ENCODE results near the gene ARSD.
A peak's percentile ranks its signal among the peaks of the same experiment; 100 is the strongest.
"Not testable (repeated sequence)": the region's sequence is repeated elsewhere in the genome, so short reads cannot be mapped to it uniquely, and the experiment has no call there.

Gene ARSD, protein sequence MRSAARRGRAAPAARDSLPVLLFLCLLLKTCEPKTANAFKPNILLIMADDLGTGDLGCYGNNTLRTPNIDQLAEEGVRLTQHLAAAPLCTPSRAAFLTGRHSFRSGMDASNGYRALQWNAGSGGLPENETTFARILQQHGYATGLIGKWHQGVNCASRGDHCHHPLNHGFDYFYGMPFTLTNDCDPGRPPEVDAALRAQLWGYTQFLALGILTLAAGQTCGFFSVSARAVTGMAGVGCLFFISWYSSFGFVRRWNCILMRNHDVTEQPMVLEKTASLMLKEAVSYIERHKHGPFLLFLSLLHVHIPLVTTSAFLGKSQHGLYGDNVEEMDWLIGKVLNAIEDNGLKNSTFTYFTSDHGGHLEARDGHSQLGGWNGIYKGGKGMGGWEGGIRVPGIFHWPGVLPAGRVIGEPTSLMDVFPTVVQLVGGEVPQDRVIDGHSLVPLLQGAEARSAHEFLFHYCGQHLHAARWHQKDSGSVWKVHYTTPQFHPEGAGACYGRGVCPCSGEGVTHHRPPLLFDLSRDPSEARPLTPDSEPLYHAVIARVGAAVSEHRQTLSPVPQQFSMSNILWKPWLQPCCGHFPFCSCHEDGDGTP

DNA sequence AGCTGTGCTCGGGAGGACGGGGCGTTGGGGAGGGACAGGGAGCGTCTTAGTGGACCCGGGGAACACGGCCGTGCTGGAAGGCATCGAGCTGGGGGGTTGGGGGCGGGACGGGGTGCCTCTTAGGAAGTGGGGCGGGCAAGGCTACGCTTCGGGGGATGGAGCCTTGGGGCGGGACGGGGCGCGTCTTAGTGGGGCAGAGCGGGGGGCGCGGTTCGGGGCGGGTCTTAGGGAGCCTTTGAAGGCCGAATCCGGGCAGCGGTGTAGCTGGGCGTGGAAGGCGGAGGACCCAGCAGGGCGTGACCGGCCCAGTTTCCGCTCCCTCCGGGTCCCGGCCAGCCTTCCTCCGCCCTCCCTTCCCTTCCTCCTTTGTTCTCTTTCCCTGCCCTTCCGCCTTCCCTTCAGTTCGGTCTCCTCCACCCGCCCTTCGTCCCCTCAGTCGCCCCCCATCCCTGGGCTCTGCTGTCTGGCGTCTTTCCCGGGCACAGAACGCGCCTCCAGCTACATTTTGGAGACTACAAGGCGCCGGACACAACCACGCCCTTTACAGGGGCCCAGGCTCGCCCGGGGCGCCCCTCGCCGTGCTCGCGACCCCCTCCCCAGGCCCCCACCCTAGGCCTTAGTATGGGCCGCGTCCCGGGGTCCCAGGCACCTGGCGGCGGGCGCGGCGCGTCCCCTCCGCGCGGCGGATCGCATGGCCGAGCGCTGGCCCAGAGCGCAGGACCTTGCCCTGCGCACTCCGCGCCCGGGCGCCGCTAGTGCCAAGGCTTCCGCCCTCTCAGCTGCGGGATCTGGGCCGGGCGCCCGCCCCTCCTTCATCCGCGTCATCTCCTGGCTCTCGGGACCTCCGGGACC, at the start of gene ARSD:
Gene ARSD (minus strand): TSS at position 757 of the 852 bp plus-strand sequence. CDS start 64 bp downstream, at position 693.
- peak; percentile 57 to 84 for DNase-seq

DNA sequence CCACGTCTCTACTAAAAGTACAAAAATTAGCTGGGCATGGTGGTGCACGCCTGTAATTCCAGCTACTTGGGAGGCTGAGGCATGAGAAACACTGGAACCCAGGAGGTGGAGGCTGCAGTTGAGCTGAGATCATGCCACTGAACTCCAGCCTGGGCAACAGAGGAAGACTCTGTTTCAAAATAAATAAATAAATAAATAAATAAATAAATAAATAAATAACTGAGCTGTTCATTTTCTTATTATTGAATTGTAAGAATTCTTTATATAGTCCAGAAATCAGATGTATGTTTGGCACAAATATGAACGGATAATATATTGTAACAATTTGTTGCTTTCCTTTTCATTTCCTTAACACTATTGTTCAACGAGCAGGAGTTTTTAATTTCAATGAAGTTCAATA, 49.5 kb upstream of the ARSD start:
- not testable (repeated sequence) for DNase-seq

DNA sequence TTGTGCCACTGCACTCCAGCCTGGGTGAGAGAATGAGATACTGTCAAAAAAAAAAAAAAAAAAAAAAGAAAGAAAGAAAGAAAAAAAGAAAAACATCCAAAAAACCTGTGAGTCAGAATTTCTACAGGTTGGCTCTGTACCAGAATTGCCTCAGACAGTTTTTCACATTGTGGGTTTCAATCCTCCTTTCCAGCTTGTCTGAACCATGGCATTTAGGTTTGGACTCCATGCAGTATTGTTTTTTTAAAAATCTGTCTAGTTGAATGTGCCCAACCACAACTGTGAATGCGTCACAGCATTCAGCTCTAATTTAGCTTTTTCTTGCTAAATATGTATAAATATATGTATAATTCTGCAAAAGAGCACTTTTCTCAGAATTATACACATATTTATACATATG, 45.8 kb upstream of the ARSD start:
- DNase-seq, result no peak

DNA sequence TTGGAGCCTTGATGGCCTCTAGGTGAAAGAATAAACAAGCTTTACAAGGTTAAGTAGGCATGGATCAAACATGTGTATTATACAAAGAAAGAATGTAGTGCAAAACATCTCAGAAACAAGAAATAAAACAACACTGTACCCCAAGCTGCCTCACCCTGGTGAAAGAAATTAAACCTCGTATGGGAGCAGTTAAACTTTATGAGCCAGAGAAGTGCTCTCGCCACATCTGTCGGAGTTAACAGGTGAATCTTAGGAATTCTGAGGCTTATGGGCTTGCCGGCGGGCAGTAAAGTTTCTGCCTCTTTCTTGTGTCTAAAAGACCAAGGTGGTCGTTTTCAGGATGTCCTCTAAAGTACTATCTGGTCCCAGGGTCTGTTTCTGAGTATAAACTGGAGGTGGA, 43.3 kb upstream of the ARSD start:
- no peak for DNase-seq

DNA sequence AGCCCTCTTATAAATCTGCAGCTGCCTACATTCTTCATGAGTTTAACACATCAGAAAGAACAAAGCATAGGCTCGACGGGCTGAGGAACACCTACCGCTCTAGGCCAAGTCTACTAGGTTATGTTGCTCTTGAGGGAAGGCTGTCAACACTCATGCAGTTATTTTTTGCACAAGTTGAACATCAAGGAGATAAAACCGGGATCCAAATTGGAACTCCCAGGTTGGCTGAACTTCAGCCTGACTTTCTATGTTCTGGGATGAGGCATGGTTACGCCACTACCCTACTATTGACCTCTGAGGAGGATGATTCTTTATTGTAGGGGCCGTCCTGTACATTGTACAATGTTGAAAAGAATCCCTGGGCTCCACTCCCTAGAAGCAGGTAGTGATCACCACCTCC, 39.9 kb upstream of the ARSD start:
- no peak for DNase-seq

DNA sequence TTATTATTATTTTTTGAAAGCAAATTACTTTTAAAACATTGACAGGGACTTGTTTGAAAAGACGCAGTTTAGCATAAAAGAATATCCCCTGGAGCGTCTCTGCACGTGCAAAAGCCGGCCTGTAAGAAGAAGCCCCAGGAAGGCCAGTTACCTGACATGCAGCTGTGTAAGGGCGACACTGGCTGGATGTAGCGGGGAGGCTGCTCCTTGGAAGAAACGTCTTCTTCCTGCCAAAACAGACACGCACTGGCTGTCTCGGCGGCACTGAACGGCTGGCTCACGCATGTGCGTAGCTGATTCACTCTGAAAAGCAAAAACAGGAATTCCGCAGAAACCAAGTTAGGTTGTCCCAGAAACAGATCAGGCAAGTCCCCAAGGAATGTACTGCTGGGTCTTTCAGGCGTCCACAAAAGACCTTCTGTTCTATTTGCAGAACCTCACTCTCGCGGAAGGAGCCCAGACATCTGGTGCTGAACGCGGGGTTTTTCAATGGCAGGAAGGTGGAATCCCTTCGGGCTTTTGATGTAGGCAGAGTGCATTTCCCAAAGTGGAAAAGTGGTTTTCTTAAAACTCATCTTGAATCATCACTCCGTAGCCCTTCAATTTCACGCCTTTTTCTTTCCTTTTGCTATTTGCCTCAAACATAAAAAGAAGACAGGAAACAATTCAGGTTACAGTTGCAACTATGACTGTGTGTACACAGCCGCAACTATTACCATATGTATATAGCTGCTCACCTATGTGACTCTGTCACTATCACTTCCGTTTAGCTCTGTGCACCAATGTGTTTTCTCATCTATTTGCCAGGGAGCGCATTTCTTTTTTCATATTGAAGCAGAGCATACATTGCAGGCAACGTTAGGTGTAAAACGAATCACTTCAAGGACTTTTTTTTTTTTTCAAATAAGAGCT, 39.1 kb upstream of the ARSD start:
- DNase-seq, result no peak

DNA sequence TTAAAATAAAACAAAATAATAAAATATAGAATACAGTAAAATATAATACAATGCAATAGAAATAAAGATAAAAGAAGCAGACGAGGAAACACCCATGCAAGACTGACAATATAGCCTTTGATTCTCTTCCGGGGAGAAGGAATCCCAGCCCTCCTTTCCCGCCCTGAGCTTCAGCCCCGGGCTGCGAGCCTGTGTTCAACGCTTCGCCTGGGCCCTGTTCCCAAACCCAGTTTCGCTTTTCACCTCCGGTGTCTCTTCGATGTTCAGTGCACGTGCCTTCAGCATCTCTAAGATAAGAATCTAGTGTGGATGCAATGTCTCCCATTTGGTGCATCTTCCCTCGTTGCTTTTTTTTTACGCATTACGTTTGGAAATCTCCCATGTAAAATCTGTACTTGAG, 38.4 kb upstream of the ARSD start:
- no peak for DNase-seq

DNA sequence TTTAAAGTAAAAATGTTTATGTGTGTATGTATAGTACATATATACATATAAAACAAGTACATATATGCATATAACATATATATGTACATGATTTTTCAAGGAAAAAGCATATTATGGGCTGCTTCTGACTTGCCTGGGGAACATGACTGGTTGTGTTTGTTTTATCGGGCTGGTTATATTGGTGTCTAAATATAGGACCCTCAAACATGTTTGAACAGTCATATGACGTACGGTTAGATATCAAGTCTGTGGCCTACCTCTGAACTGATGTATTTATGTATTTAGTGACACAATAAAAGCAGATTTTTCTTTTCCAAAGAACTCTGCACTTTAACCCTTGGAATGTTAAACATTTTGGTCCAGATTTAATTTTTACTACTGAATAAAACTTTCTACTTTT, 37.9 kb upstream of the ARSD start:
- DNase-seq, result no peak

DNA sequence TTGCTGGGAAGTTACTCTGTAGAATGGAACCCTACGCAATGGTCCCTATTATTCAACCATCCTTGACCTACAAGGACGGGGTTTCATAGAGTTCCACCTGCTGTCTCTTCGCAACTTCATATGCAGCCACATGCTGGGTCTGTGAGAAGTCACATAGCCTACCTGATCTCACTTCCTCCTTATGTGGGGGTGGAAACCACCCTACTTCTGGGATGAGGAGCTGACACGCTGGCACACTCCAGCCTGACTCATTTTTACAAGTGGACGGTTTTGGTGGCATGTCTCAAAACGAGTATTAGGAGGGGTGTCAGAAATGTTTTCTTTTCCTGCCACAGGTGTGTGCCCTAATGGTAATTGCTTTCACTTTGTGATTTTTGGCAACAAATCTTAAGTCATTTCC, 36.8 kb upstream of the ARSD start:
- DNase-seq, result no peak

DNA sequence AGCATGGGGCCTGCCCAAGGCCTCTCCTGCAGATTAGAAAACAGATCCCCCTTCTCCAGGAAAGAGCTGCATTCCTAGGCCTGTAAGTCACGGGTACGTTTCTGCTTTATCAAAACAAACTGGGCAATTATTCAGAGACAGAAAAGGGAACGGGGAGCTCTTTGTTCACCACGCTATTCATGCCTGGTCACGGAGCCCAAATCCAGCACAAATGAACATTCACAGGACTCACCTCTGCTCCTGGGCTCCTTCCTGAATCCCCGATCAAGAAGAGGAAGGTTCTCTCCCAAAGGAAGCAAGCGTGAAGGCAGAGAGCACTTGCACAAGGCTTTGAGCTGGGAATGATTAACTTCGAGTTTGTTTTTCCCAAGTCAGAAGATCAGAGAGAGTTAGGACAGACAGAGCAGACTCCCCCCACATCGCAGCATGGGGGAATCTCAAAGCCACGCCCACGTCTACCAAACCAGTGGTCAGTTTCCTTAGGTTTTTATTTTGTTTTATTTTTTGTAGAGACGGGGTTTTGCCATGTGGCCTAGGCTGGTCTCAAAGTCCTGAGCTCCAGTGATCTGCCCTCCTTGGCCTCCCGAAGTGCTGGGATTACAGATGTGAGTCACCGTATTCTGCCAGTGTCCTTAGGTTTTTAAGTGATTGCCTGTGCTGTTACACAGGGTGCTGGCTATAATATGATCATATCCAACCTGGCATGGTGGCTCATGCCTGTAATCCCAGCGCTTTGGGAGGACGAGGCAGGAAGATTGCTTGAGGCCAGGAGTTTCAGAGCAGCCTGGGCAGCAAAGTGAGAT, 35.1 kb upstream of the ARSD start:
- DNase-seq, result not testable (repeated sequence)

DNA sequence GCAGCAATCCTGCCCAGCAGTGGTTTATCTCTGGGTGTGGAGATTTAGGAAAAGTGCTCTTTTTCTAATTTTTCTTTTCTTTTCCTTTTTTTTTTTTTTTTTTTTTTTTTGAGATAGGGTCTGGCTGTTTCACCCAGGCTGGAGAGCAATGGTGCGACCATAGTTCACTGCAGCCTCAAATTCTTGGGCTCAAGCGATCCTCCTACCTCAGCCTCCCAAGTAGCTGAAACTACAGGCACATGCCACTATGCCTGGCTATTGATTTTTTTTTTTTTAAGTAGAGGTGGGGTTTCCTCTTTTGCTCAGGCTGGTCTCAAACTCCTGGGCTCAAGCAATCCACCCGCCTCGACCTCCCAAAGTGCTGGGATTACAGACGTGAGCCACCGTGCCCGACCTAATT, 34.3 kb upstream of the ARSD start:
- DNase-seq, result not testable (repeated sequence)

DNA sequence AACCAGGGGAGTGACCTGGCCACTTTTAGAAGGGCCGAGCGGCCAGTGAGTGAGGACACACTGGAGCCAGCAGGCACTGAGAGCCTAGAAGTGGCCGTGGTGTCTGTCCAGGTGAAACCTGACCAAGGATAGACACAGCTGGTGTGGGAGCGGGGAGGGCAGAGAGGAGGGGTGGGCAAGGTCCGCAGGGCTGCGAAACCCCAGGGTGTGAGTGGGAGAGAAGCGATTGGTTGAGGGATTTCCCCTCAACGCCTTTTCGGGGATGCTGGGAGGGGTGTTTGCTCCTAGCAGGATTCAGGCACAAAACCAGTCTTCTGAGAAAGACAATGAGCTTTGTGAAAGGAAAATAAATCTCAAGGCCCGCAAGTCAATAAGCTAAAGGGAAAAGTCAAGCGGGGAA, 33.2 kb upstream of the ARSD start:
- no peak for DNase-seq

DNA sequence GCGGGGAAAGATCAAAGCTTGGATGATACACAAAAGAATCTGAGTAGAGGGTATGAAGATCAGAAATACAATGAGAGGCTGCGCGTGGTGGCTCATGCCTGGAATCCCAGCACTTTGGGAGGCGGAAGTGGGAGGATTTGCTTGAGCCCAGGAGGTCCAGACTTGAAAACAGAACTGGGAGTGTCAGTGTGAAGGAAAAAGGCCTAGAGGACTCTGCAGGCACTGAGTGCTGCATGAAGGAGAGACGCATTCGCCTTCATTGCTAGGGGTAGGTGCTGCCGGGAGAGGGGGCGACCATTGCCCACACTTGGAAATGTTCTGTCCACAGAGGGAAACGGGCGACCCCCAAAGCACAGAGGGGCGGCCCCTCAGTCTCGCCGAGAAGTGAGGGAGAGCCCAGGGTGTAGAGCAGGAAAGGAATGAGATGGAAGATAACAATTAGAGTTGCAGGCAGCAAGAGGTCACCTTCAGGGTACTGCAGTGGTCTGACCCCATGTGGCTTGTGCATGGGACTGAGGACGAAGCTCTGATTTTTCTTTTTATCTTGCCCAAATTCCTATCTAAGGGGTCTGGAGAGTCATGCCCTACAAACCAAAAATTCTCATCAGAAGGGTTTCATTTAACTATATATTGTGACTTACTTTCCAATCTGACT, 31.8 kb upstream of the ARSD start:
- DNase-seq, result no peak

DNA sequence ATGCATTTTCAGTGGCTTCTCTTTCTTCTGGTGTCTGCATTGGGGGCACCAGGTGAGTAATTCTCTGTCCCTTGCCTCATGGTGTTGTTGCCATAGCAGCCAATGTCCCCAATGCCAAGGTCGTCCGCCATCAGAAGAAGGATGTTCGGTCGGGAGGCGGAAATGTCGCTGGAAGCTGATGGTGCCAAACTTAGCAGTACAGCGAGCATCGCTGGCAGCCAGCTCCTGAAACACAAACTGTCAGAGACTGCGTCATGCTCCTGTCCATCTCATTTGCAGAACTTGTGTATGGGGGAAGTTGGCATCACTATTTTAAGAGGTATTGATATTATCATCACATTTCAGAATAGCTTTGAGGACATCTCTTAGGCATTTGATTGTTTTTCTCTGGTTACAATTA, 29.1 kb upstream of the ARSD start:
- no peak for DNase-seq

DNA sequence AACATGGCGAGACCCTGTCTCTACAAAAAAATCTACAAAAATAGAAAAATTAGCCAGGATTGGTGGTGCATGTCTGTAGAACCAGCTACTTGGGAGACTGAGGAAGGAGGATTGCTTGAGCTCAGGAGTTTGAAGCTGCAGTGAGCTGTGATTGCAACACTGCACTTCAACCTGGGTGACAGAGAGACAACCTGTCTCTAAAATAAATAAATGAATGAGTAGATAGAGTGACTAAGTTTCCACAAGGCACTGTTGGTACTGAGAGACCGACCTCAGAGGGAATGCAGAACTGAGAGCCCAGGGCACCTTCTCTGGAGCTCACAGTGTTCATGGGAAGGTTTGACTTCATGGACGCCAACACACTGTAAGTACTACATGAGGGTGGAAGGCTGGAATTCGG, 26.7 kb upstream of the ARSD start:
- DNase-seq, result no peak

DNA sequence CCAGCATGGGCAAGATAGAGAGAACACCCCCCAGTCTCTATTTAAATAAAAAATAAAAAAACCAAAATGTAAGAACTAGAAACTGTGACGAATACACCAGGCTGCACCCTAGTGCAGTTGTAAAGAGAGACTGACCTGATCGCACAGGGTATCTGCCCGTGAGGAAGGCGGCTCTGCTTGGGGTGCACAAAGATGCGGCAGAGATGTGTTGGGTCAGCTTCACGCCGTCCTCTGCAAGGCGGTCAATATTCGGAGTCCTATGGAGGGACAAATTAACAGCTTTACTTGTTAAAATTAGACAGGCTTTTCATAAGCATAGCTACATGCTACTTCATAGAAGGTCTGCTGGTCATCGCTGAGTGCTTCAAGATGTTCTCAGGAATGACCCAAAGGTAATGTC, 26.1 kb upstream of the ARSD start:
- DNase-seq, result no peak

DNA sequence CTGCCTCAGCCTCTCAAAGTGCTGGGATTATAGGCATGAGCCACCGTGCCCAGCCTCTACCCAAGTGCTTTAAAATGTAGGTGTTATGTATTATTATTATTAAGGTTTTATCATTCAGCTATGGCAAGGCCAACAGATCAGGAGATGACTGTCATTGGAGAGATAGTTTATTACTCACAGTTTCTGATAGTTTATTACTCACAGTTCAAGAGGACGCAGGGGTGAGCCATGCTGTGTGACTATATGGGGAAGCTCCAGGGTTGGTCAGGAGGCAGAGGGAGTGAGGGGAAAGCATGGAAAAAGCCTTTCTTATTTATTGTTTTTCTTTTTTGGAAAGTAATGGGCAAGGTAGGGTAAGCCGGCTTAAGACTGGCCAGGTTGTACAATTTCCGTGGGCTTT, 25.4 kb upstream of the ARSD start:
- DNase-seq, result no peak

DNA sequence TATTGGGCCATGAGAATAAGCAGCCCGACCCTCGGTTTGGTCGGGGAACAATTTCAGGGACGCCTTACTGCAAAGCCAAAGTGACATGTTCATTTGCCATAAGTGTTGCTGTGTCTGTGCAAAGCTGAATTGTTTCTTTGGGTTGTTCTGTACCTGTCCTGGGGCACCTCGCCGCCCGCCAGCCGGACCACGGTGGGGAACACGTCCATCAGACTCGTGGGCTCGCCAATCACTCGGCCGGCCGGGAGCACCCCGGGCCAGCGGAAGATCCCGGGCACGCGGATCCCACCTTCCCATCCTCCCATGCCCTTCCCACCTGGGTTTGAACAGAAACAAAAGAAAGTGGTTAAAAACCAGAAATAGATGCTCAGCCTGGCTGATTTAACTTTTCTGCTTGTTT, 8.8 kb upstream of the ARSD start:
- DNase-seq, result not testable (repeated sequence)

DNA sequence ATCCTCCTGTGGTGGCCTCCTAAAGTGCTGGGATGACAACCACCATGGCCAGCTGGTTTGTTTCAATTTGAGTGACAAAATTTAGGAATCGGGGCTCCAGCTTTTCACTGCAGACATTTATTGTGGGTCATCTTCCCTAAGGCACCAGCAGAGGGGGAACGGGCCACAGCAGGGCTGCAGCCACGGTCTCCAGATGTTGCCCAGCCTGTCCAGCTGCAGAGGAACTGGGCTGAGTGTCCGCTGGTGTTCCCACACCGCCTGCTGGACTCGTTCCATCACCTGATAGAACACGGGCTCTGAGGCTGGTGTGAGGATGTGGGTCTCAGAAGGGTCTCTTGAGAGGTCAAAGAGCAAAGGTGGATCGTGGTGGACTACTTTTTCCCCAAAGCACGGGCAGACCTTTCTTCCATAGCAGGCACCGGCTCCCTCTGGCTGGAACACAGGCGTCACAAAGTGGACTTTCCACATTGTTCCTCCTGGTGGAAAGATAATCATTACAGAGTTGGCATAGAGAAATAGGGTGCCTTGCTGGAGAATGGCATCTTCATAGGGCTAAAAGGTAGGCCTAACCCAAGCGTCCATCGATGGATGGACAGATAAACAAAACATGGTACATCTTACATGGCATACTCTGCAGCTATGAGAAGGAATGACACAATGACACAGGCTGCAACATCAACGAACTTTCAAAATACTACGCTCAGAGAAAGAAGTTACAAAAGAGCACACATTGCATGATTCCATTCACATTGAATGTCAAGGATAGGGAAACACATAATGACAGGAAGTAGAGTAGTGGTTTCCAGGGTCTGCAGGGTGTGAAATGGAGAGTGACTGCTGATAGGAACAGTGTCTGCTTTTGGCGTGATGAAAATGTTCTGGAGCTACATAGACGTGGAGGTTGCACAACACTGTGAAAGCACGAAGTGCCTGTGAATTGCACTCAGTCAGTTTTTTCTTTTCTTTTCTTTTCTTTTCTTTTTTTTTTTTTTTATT, 5.9 kb upstream of the ARSD start:
- no peak for DNase-seq

Measured in CD4-positive, alpha-beta T cell treated with Interleukin-4 for 1 hour (primary cell).